ENCODE data around the gene CRYAB.

Gene CRYAB

DNA sequence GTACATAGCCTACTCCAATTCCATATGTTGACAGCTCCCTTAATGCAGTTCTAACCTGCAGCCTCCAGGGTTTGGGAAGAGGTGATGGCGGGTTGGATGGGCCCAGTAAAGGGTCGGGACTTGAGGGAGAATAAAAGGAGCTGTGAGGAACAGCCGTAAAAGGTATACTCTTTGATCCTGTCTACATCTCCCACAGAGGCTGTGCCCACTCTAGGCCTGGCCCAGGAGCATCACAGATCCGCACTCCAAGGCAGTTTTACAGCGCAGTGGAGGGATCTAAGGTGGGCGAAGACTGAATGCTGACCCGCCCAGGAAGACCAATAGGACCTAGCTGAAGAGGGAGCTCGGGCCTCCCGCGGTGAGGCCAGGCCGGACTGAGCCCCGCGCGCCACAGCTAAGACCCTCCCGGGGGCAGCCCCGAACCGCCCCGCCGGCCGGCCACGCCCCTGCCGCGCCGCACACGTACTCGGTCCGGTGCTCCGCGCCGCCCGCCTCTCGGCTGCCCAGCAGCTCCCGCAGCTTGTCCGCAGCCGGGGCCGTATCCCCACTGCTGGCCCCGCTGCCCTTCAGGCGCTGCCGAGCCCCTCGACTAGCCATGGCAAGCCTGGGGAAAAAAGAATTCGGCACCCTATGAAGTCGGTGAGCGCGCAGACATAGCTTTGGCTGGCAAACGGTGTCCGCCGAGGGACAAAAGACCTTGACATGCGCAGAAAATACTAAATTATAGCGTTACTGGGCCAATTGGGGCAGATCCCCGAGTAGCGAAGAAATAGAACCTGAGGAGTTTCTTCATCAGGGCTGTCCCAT, 40.5 kb downstream of the CRYAB start, which contains the start of gene ALG9:
Gene ALG9, minus strand, starts transcription at position 696 of the 807 bp plus-strand sequence. Its CDS starts 99 bp downstream, at position 597.
- no peaks in the 10 kb centered on the region for H3K27me3 ChIP-seq (ENCODE audit: low read depth, low read length)
- H3K27ac ChIP-seq (ENCODE audit: low read length): peak within 1 kb of the TSS; percentile 67
- no peak for TF ChIP-seq EZH2phosphoT487 (IDR thresholded peaks at IDR 0.05; ENCODE audit: low read depth)
- TF ChIP-seq, protein P1, sequence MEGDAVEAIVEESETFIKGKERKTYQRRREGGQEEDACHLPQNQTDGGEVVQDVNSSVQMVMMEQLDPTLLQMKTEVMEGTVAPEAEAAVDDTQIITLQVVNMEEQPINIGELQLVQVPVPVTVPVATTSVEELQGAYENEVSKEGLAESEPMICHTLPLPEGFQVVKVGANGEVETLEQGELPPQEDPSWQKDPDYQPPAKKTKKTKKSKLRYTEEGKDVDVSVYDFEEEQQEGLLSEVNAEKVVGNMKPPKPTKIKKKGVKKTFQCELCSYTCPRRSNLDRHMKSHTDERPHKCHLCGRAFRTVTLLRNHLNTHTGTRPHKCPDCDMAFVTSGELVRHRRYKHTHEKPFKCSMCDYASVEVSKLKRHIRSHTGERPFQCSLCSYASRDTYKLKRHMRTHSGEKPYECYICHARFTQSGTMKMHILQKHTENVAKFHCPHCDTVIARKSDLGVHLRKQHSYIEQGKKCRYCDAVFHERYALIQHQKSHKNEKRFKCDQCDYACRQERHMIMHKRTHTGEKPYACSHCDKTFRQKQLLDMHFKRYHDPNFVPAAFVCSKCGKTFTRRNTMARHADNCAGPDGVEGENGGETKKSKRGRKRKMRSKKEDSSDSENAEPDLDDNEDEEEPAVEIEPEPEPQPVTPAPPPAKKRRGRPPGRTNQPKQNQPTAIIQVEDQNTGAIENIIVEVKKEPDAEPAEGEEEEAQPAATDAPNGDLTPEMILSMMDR (IDR thresholded peaks at IDR 0.05; ENCODE audit: low read depth, low read length): 0 out of 2 replicates have a peak, but pooled peaks have one; percentile 4
- H3K4me2 ChIP-seq (ENCODE audit: low read length): peak within 1 kb of the TSS; percentile 92
- no peaks in the 10 kb centered on the region for H3K9me3 ChIP-seq (ENCODE audit: insufficient read depth, low read length)
- peaks cover 7% of the 10 kb centered on the region for H3K79me2 ChIP-seq (ENCODE audit: low read length)
- peaks cover 15% of the 10 kb centered on the region for H3K4me1 ChIP-seq (ENCODE audit: low read length)
- H3K9ac ChIP-seq (ENCODE audit: low read length): peak within 1 kb of the TSS; percentile 81
- H2AFZ ChIP-seq (ENCODE audit: low read depth, low read length): peak within 1 kb of the TSS; percentile 98
- H4K20me1 ChIP-seq (ENCODE audit: insufficient read depth, low read length): no peaks in the 10 kb centered on the region
- H3K36me3 ChIP-seq (replicated peaks; ENCODE audit: low read depth, low read length): peaks cover 29% of the 10 kb centered on the region
- H3K4me3 ChIP-seq (ENCODE audit: low read length): peak within 1 kb of the TSS; percentile 86

DNA sequence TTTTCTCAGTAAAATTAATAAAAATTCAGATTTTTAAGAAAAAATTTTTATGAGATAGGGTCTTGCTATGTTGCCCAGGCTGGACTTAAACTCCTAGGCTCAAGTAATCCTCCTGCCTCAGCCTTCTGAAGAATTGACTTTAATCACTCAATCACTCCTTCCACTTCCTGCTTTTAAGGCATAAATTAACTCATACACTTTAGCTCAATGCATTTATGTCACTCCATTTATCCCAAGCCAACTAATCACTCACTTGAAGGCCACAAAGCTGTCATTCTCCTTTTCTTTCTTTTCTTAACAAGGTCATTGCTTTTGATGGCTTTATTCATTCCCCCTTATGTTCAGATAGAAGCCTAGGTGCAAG, 41.1 kb downstream of the CRYAB start:
- Histone ChIP-seq H3K27me3 (ENCODE audit: low read depth, low read length) (no peaks in the 10 kb centered on the region), H3K4me1 (ENCODE audit: low read length) (peaks cover 15% of the 10 kb centered on the region), H3K4me3 (ENCODE audit: low read length) (peak overlapping the region; percentile 86), H3K9ac (ENCODE audit: low read length) (peak overlapping the region; percentile 81), H3K9me3 (ENCODE audit: insufficient read depth, low read length) (no peaks in the 10 kb centered on the region), H3K4me2 (ENCODE audit: low read length) (peak overlapping the region; percentile 92), H3K27ac (ENCODE audit: low read length) (peak overlapping the region; percentile 67), H4K20me1 (ENCODE audit: insufficient read depth, low read length) (no peaks in the 10 kb centered on the region), H3K36me3 (replicated peaks; ENCODE audit: low read depth, low read length) (peaks cover 28% of the 10 kb centered on the region), H2AFZ (ENCODE audit: low read depth, low read length) (peak overlapping the region; percentile 98), H3K79me2 (ENCODE audit: low read length) (peaks cover 7% of the 10 kb centered on the region)
- TF ChIP-seq, protein P1 (IDR thresholded peaks at IDR 0.05; ENCODE audit: low read depth, low read length): no peak
- no peak for TF ChIP-seq EZH2phosphoT487 (IDR thresholded peaks at IDR 0.05; ENCODE audit: low read depth)

DNA sequence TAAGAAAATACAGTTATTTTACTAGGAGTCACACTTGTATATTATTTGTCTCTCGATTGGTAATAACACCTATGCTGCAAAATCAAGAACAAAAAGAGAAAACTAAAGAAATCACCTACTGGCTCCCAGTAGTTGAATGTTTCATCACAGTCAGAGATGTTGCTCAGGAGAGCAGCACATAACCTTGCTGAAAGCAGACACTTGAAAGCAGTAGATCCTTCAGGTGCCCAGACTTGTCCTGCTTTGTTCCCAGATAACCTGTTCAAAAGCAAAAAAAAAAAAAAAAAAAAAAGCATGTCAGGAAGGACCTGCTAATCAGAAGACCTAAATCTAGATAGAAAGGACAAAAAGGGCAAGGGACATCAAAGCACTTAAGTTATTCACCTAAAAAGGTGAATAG, 41.5 kb downstream of the CRYAB start:
- peak overlapping the region; percentile 92 for H3K4me2 ChIP-seq (ENCODE audit: low read length)
- no peak overlapping the region for H3K9ac ChIP-seq (ENCODE audit: low read length)
- peak overlapping the region; percentile 67; the same call in 1 of the 2 replicates for H3K27ac ChIP-seq (ENCODE audit: low read length)
- peaks cover 28% of the 10 kb centered on the region for H3K36me3 ChIP-seq (replicated peaks; ENCODE audit: low read depth, low read length)
- no peaks in the 10 kb centered on the region for H3K9me3 ChIP-seq (ENCODE audit: insufficient read depth, low read length)
- TF ChIP-seq, protein P1 (IDR thresholded peaks at IDR 0.05; ENCODE audit: low read depth, low read length): no peak
- TF ChIP-seq EZH2phosphoT487 (IDR thresholded peaks at IDR 0.05; ENCODE audit: low read depth): no peak
- H3K27me3 ChIP-seq (ENCODE audit: low read depth, low read length): no peaks in the 10 kb centered on the region
- peaks cover 7% of the 10 kb centered on the region for H3K79me2 ChIP-seq (ENCODE audit: low read length)
- H4K20me1 ChIP-seq (ENCODE audit: insufficient read depth, low read length): no peaks in the 10 kb centered on the region
- H3K4me3 ChIP-seq (ENCODE audit: low read length): peak overlapping the region; percentile 86
- H3K4me1 ChIP-seq (ENCODE audit: low read length): peaks cover 15% of the 10 kb centered on the region
- no peak overlapping the region for H2AFZ ChIP-seq (ENCODE audit: low read depth, low read length)

DNA sequence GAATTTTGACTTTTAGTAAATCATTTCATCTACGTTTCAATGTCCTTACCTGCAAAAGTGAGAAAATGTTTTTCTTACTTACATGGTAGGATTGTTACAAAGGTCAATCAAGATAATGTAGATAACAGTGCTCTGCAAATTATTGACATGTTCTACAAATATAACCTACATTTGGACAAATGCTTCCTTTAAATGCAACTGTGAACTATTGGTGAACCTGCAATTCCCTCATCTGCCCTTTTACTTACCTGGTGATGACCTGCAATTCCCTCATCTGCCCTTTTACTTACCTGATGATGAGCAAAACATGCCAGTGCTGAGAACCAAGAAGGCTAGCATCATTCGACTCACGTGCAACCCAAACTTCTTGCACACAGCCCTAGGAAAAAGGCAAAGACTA, 51.3 kb downstream of the CRYAB start:
- TF ChIP-seq, protein P1 (IDR thresholded peaks at IDR 0.05; ENCODE audit: low read depth, low read length): no peak
- TF ChIP-seq EZH2phosphoT487 (IDR thresholded peaks at IDR 0.05; ENCODE audit: low read depth): no peak
- no peaks in the 10 kb centered on the region for H4K20me1 ChIP-seq (ENCODE audit: insufficient read depth, low read length)
- H3K27me3 ChIP-seq (ENCODE audit: low read depth, low read length): no peaks in the 10 kb centered on the region
- H3K9me3 ChIP-seq (ENCODE audit: insufficient read depth, low read length): no peaks in the 10 kb centered on the region
- no peak overlapping the region for H3K9ac ChIP-seq (ENCODE audit: low read length)
- H3K4me2 ChIP-seq (ENCODE audit: low read length): no peak overlapping the region
- H3K79me2 ChIP-seq (ENCODE audit: low read length): no peaks in the 10 kb centered on the region
- H2AFZ ChIP-seq (ENCODE audit: low read depth, low read length): no peak overlapping the region
- H3K4me1 ChIP-seq (ENCODE audit: low read length): peaks cover 11% of the 10 kb centered on the region
- no peak overlapping the region for H3K4me3 ChIP-seq (ENCODE audit: low read length)
- H3K36me3 ChIP-seq (replicated peaks; ENCODE audit: low read depth, low read length): peaks cover 35% of the 10 kb centered on the region
- no peak overlapping the region for H3K27ac ChIP-seq (ENCODE audit: low read length)

All from OCI-LY3 (cell line).